Measurements from ENCODE around the gene AARS2.
A peak's percentile ranks its signal among the peaks of the same experiment; 100 is the strongest.

Gene AARS2

GRCh38 chr6:44255871-44256774 is 57.0 kb downstream of the AARS2 start:
- Histone ChIP-seq H3K14ac (ENCODE audit: low read length in 2 of 2) (peak overlapping the region in 1 of 2 experiments; percentile 19), H3K27me3 (ENCODE audit: control insufficient read depth in 1 of 2, insufficient read depth in 1 of 2, low read length in 2 of 2) (no peaks in the 10 kb centered on the region), H3K4me1 (ENCODE audit: control insufficient read depth, insufficient read depth, low read depth, low read length) (peaks cover 19% of the 10 kb centered on the region), H3K4me2 (ENCODE audit: low read length, poor library complexity, severe bottlenecking) (peak overlapping the region; percentile 56), H3K79me1 (replicated peaks; ENCODE audit: low read length, poor library complexity, severe bottlenecking) (peaks cover 13% of the 10 kb centered on the region), H2BK12ac (ENCODE audit: low read length in 2 of 2) (peak overlapping the region in 1 of 2 experiments; percentile 21), H2BK120ac (ENCODE audit: low read depth, low read length) (no peak overlapping the region), H3K18ac (ENCODE audit: low read depth in 1 of 2, low read length in 2 of 2) (peak overlapping the region in 1 of 2 experiments; percentile 94), H2AK5ac (ENCODE audit: low read length, severe bottlenecking) (no peak overlapping the region), H3K4ac (ENCODE audit: low read depth in 1 of 2, low read length in 2 of 2) (peak overlapping the region in 1 of 2 experiments; percentile 45), H2BK5ac (ENCODE audit: low read depth, low read length, poor library complexity, severe bottlenecking) (no peak overlapping the region), H3K27ac (ENCODE audit: low read length, poor library complexity, severe bottlenecking) (peak overlapping the region; percentile 80), H4K8ac (ENCODE audit: low read length) (no peak overlapping the region), H2AFZ (ENCODE audit: low read depth, low read length) (no peak overlapping the region), H3K36me3 (ENCODE audit: control insufficient read depth in 1 of 2, insufficient read depth in 2 of 2, low read depth in 1 of 2, low read length in 2 of 2) (peaks cover 56 to 71% of the 10 kb centered on the region in 2 experiments), H4K91ac (ENCODE audit: low read length) (no peak overlapping the region), H3K23ac (ENCODE audit: low read length in 2 of 2) (no peak overlapping the region), H3K4me3 (ENCODE audit: insufficient read depth in 1 of 2, low read depth in 1 of 2, low read length in 2 of 2) (peak overlapping the region; percentile 81 to 90), H3K9me3 (ENCODE audit: control insufficient read depth, low read length) (no peaks in the 10 kb centered on the region), H3K9ac (ENCODE audit: low read length) (peak overlapping the region; percentile 95), H2BK15ac (ENCODE audit: low read depth, poor library complexity, severe bottlenecking) (no peak overlapping the region)
- no peak for DNase-seq
- 30% methylated on average over 14 of the region's 15 CpGs for WGBS

GRCh38 chr6:44255105-44255808 is 57.9 kb downstream of the AARS2 start:
- Histone ChIP-seq H3K36me3 (ENCODE audit: control insufficient read depth in 1 of 2, insufficient read depth in 2 of 2, low read depth in 1 of 2, low read length in 2 of 2) (peaks cover 59 to 76% of the 10 kb centered on the region in 2 experiments), H3K4me3 (ENCODE audit: insufficient read depth in 1 of 2, low read depth in 1 of 2, low read length in 2 of 2) (peak overlapping the region in 1 of 2 experiments; percentile 81), H2BK5ac (ENCODE audit: low read depth, low read length, poor library complexity, severe bottlenecking) (no peak overlapping the region), H3K27me3 (ENCODE audit: control insufficient read depth in 1 of 2, insufficient read depth in 1 of 2, low read length in 2 of 2) (no peaks in the 10 kb centered on the region), H3K4me1 (ENCODE audit: control insufficient read depth, insufficient read depth, low read depth, low read length) (peaks cover 19% of the 10 kb centered on the region), H4K8ac (ENCODE audit: low read length) (no peak overlapping the region), H3K4me2 (ENCODE audit: low read length, poor library complexity, severe bottlenecking) (no peak overlapping the region), H2AK5ac (ENCODE audit: low read length, severe bottlenecking) (no peak overlapping the region), H2AFZ (ENCODE audit: low read depth, low read length) (no peak overlapping the region), H3K4ac (ENCODE audit: low read depth in 1 of 2, low read length in 2 of 2) (no peak overlapping the region), H2BK120ac (ENCODE audit: low read depth, low read length) (no peak overlapping the region), H3K9me3 (ENCODE audit: control insufficient read depth, low read length) (no peaks in the 10 kb centered on the region), H4K91ac (ENCODE audit: low read length) (peak overlapping the region; percentile 49), H3K18ac (ENCODE audit: low read depth in 1 of 2, low read length in 2 of 2) (no peak overlapping the region), H2BK12ac (ENCODE audit: low read length in 2 of 2) (no peak overlapping the region), H3K14ac (ENCODE audit: low read length in 2 of 2) (no peak overlapping the region), H3K23ac (ENCODE audit: low read length in 2 of 2) (no peak overlapping the region), H3K27ac (ENCODE audit: low read length, poor library complexity, severe bottlenecking) (peak overlapping the region; percentile 19), H2BK15ac (ENCODE audit: low read depth, poor library complexity, severe bottlenecking) (no peak overlapping the region), H3K79me1 (replicated peaks; ENCODE audit: low read length, poor library complexity, severe bottlenecking) (peaks cover 8% of the 10 kb centered on the region), H3K9ac (ENCODE audit: low read length) (peak overlapping the region; percentile 95)
- no peak for DNase-seq
- 80% methylated on average over 15 of the region's 16 CpGs for WGBS

- Histone ChIP-seq H3K4ac (ENCODE audit: low read depth in 1 of 2, low read length in 2 of 2) (no peak overlapping the region), H3K9ac (ENCODE audit: low read length) (peak overlapping the region; percentile 18), H3K18ac (ENCODE audit: low read depth in 1 of 2, low read length in 2 of 2) (no peak overlapping the region), H2BK5ac (ENCODE audit: low read depth, low read length, poor library complexity, severe bottlenecking) (no peak overlapping the region), H3K27ac (ENCODE audit: low read length, poor library complexity, severe bottlenecking) (no peak overlapping the region), H2BK15ac (ENCODE audit: low read depth, poor library complexity, severe bottlenecking) (no peak overlapping the region), H3K14ac (ENCODE audit: low read length in 2 of 2) (no peak overlapping the region), H4K91ac (ENCODE audit: low read length) (no peak overlapping the region), H2AK5ac (ENCODE audit: low read length, severe bottlenecking) (no peak overlapping the region), H3K36me3 (ENCODE audit: control insufficient read depth in 1 of 2, insufficient read depth in 2 of 2, low read depth in 1 of 2, low read length in 2 of 2) (peaks cover 51 to 76% of the 10 kb centered on the region in 2 experiments), H3K4me1 (ENCODE audit: control insufficient read depth, insufficient read depth, low read depth, low read length) (peaks cover 22% of the 10 kb centered on the region), H3K27me3 (ENCODE audit: control insufficient read depth in 1 of 2, insufficient read depth in 1 of 2, low read length in 2 of 2) (no peaks in the 10 kb centered on the region), H3K4me3 (ENCODE audit: insufficient read depth in 1 of 2, low read depth in 1 of 2, low read length in 2 of 2) (no peak overlapping the region), H3K23ac (ENCODE audit: low read length in 2 of 2) (no peak overlapping the region), H2BK12ac (ENCODE audit: low read length in 2 of 2) (peak overlapping the region in 1 of 2 experiments; percentile 15), H4K8ac (ENCODE audit: low read length) (no peak overlapping the region), H2BK120ac (ENCODE audit: low read depth, low read length) (no peak overlapping the region), H2AFZ (ENCODE audit: low read depth, low read length) (no peak overlapping the region), H3K79me1 (replicated peaks; ENCODE audit: low read length, poor library complexity, severe bottlenecking) (peaks cover 3% of the 10 kb centered on the region), H3K9me3 (ENCODE audit: control insufficient read depth, low read length) (no peaks in the 10 kb centered on the region), H3K4me2 (ENCODE audit: low read length, poor library complexity, severe bottlenecking) (peak overlapping the region; percentile 11)
- DNase-seq, result no peak
- 95% methylated on average over 5 of the region's 12 CpGs for WGBS
Measured at GRCh38 chr6:44254191-44255104, 58.7 kb downstream of the AARS2 start.

Data from mesenchymal stem cell (in vitro differentiated cells and primary cell).